K562 (cell line): Measurements from ENCODE around the gene HELZ2. TPM values are rescaled to one million over a fixed set of nuclear protein-coding genes. Genes with fewer than 3 reads are reported as not detected.

Experiments used
- ATAC-seq: fragments of 200-7000 bp; cut with Tn5 transposase; 3 replicates; pipeline ENCODE4 v1.9.1; 2020; ENCODE audit warnings: moderate library complexity
- BruUV-seq: library from RNA; stranded (reverse); fragments of 400-500 nt; replicated peaks from 2 replicates; lab custom pipeline; 2021; lab: Mats Ljungman, UMichigan
- CTCF ChIA-PET: fragments of 300-600 bp; formaldehyde crosslinking; extraction: SDS; loops from one replicate; lab custom pipeline; 2021; ENCODE audit warnings: low intra/inter-chr PET ratio; lab: Yijun Ruan, JAX
- POLR2A ChIA-PET: fragments of 300-600, 350-650 bp; sonication (Branson Sonifier 250); formaldehyde crosslinking; extraction: SDS; loops from one replicate; lab custom pipeline; 2021; ENCODE audit warnings: antibody characterized with exemption, inconsistent platforms; lab: Yijun Ruan, JAX
- DNase-seq, 4 experiments: peaks; one replicate each; pipeline versions ENCODE4 v3.0.0 to v3.0.0-alpha.2; 2011 to 2018; ENCODE audit warnings: low spot score in 3 of 4, mixed read lengths in 3 of 4; ENCODE audit errors: extremely low read depth in 1 of 4
- FAIRE-seq: peaks from 2 replicates; lab custom pipeline; 2011; peaks lifted over from hg19 to GRCh38; lab: Jason Lieb, UNC
- H2AFZ ChIP-seq: 2 replicates; pipeline ENCODE4 v1.6.0; 2011; ENCODE audit warnings: low read depth, low read length, control low read depth, inconsistent platforms
- H3K27ac ChIP-seq: fragments of 200-600 bp; 3 replicates; pipeline ENCODE4 v1.8.0; 2011; ENCODE audit warnings: low read depth, mild to moderate bottlenecking, control low read depth, inconsistent platforms, low read length, moderate library complexity, mixed read lengths; ENCODE audit errors: extremely low read depth
- H3K27me3 ChIP-seq, 2 experiments: fragments of 300-600 bp in 1 of 2; 2 replicates in 1 of 2; 3 replicates in 1 of 2; pipeline versions ENCODE4 v1.6.0 to v1.8.0; 2011; ENCODE audit warnings: inconsistent platforms in 2 of 2, low read length in 2 of 2, mild to moderate bottlenecking in 1 of 2, mixed read lengths in 1 of 2, moderate library complexity in 1 of 2; ENCODE audit not compliant: control insufficient read depth in 2 of 2, insufficient read depth in 2 of 2
- H3K36me3 ChIP-seq: fragments of 300-600 bp; 3 replicates; pipeline ENCODE4 v1.8.0; 2011; ENCODE audit warnings: mild to moderate bottlenecking, low read length, inconsistent platforms; ENCODE audit not compliant: control insufficient read depth, insufficient read depth
- H3K4me1 ChIP-seq, 2 experiments: fragments of 200-600 bp in 1 of 2; replicated peaks in 1 of 2; 2 replicates in 1 of 2; 3 replicates in 1 of 2; pipeline versions ENCODE4 v1.5.1 to v1.8.0; 2011; ENCODE audit warnings: inconsistent platforms in 2 of 2, low read length in 2 of 2, mild to moderate bottlenecking in 1 of 2, mixed read lengths in 1 of 2, moderate library complexity in 1 of 2; ENCODE audit not compliant: control insufficient read depth in 2 of 2, insufficient read depth in 2 of 2
- H3K4me2 ChIP-seq: 2 replicates; pipeline ENCODE4 v1.6.1; 2011; ENCODE audit warnings: low read length, control low read depth, inconsistent platforms, mixed read lengths; ENCODE audit not compliant: insufficient read depth
- H3K4me3 ChIP-seq: fragments of 200-600 bp; sonication (generic), shearing (Covaris generic); 2 replicates; pipeline ENCODE4 v1.5.1; 2016; ENCODE audit warnings: control low read depth, inconsistent platforms
- H3K79me2 ChIP-seq: fragments of 200-600 bp; 3 replicates; pipeline ENCODE4 v1.8.0; 2011; ENCODE audit warnings: low read length, inconsistent platforms; ENCODE audit not compliant: control insufficient read depth, insufficient read depth
- H3K9ac ChIP-seq, 2 experiments: 2 replicates each; pipeline versions ENCODE4 v1.6.0 to v1.6.1; 2011; ENCODE audit warnings: low read depth in 2 of 2, low read length in 2 of 2, control low read depth in 1 of 2, inconsistent platforms in 1 of 2, mild to moderate bottlenecking in 1 of 2, mixed read lengths in 1 of 2; ENCODE audit not compliant: insufficient read depth in 1 of 2
- H3K9me1 ChIP-seq: one replicate; pipeline ENCODE4 v1.6.0; 2011; ENCODE audit warnings: inconsistent platforms, mild to moderate bottlenecking, low read length, moderate library complexity; ENCODE audit not compliant: control insufficient read depth, insufficient read depth
- H3K9me3 ChIP-seq: replicated peaks from 2 replicates; pipeline ENCODE4 v1.5.1; 2011; ENCODE audit warnings: low read depth, low read length, inconsistent platforms; ENCODE audit not compliant: control insufficient read depth, insufficient read depth
- H4K20me1 ChIP-seq: replicated peaks from 2 replicates; pipeline ENCODE4 v1.6.1; 2011; ENCODE audit warnings: low read length, inconsistent platforms, mixed read lengths; ENCODE audit not compliant: control insufficient read depth, insufficient read depth
- BRCA1 ChIP-seq, 2 experiments: fragments of 450-650 bp in 1 of 2; sonication (generic) in 1 of 2; formaldehyde crosslinking in 1 of 2; IDR thresholded peaks; 2 replicates each; pipeline versions ENCODE4 v1.5.0 to v1.6.1; 2017 to 2020; ENCODE audit warnings: mild to moderate bottlenecking in 1 of 2, missing genetic modification reagents in 1 of 2
- HIVEP1 ChIP-seq: fragments of 250-450 bp; sonication (Bioruptor Pico); IDR thresholded peaks from 2 replicates; pipeline ENCODE4 v1.4.0; 2020; ENCODE audit warnings: mild to moderate bottlenecking
- NFYB ChIP-seq: IDR thresholded peaks from 2 replicates; pipeline ENCODE4 v1.6.1; 2011; ENCODE audit warnings: mild to moderate bottlenecking, moderate library complexity; ENCODE audit not compliant: insufficient read length; ENCODE audit errors: extremely low read depth
- SUPT5H ChIP-seq: fragments of 450-650 bp; IDR thresholded peaks from 2 replicates; pipeline ENCODE4 v1.6.1; 2016
- ZKSCAN1 ChIP-seq: fragments of 150-350 bp; IDR thresholded peaks from 2 replicates; pipeline ENCODE4 v1.6.1; 2016; ENCODE audit warnings: low read depth, low read length
- ZNF12 ChIP-seq: sonication (generic); formaldehyde crosslinking; IDR thresholded peaks from 2 replicates; pipeline ENCODE4 v1.4.0; 2020; ENCODE audit warnings: mild to moderate bottlenecking, missing genetic modification reagents
- ZNF212 ChIP-seq: fragments of 450-650 bp; formaldehyde crosslinking; IDR thresholded peaks from 2 replicates; pipeline ENCODE4 v1.4.0; 2020; ENCODE audit warnings: mild to moderate bottlenecking
- WGBS: fragments of 100-300 bp; shearing (Covaris generic); methylation state at CpG from one replicate; pipeline ENCODE4 v1.1.6; 2016; ENCODE audit warnings: low coverage, mixed read lengths; ENCODE audit not compliant: insufficient coverage; ENCODE audit errors: missing lambda C conversion rate; 5-methylcytosine and 5-hydroxymethylcytosine counted together
- in situ Hi-C: fragments of 300-500 bp; cut with MboI; formaldehyde crosslinking; loops from 4 replicates; pipeline ENCODE4 v1.15.0; 2018; ENCODE audit warnings: inconsistent platforms, mixed read lengths
- intact Hi-C: fragments of 100-400 bp; cut with micrococcal nuclease; formaldehyde crosslinking; loops from 2 replicates; pipeline ENCODE4 v1.14.2; 2022
- polyA plus RNA-seq, 8 experiments: library from polyadenylated mRNA; depleted of rRNA in 4 of 8; stranded (reverse) in 5 of 8; unstranded in 3 of 8; fragments of >200 nt; fragmentation: Nextera tagmentation in 2 of 8; fragmentation: Illumina TruSeq in 1 of 8; extraction: Ambion mirVana in 2 of 8; extraction: Trizol in 1 of 8; gene quantifications; 2 replicates each; pipeline versions ENCODE4 v1.2.1 to v1.2.3, GENCODE V29; 2011 to 2014; ENCODE audit warnings: inconsistent platforms in 1 of 8, missing spikeins in 1 of 8
- total RNA-seq, 7 experiments: library from RNA; depleted of rRNA in 6 of 7; stranded (reverse); fragments of >200 nt in 6 of 7; fragmentation: Illumina TruSeq in 2 of 7; extraction: Trizol in 2 of 7; gene quantifications; 2 replicates each; pipeline versions ENCODE4 v1.2.1 to v1.2.3, GENCODE V29; 2011 to 2021; ENCODE audit warnings: low replicate concordance in 1 of 7
- TF ChIP-seq, protein P1 (sequence below): fragments of 250-450 bp; sonication (Bioruptor Pico); IDR thresholded peaks from 2 replicates; pipeline ENCODE4 v1.4.0; 2020

HELZ2 gene
- total and polyA plus RNA-seq, 9 of the 15 experiments (the other 6 are each of a cell fraction or from before 2014, with no cell fraction given): 0.03 to 7.8 (median 2.9) TPM; not detected in 1

DNA sequence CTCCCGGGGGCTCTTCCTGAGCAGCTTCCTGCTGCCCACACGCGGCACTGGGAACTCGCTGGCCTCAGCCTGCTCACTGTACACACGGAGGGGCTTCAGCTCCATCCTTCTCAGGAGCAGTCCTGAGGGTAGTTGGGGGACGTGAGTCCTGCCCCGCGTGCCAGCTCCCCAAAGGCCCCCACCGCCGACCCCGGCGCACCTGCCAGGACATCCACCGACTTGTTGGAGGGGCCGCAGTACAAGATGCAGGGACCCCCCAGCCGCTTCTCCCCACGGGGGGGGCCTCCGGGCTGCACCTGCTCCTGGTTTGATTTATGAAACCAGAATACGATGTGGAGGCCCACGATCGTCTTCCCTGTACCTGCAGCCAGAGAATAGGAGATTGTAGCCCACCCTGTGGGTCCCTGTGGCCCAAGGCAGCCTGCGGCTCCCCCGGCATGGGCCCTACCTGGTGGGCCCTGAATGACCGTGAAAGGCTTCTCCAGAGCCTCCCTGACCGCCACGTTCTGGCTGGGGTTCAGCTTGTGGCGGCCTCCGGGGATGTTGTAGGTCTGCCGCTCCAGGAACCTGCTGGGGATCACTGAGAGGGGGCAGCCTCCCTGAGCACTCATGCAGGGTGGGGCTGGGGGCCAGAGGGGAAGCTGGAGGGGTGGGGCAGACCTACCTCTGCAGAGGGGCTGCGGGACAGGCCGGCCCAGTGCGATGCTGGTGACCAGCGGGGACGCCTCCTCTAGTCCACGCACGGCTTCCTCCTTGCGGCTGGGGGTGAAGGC, 12.2 kb downstream of the HELZ2 start:
- H3K9me1 ChIP-seq: no peaks in the 10 kb centered on the region
- no peak for DNase-seq
- ATAC-seq: no peak
- WGBS: 74% methylated on average over 23 of the region's 36 CpGs
- BruUV-seq: no TSS peak
- no peak overlapping the region for H3K27ac ChIP-seq
- in situ Hi-C loops (no loop called here), intact Hi-C loops (no loop called here)
- peaks cover 0 to 84% of the 10 kb centered on the region in 2 experiments; a peak in 2 of 5 replicates for H3K4me1 ChIP-seq
- no peak overlapping the region for H2AFZ ChIP-seq
- CTCF ChIA-PET: no interaction called here
- no peaks in the 10 kb centered on the region for H3K9me3 ChIP-seq
- no peak overlapping the region for H3K4me2 ChIP-seq
- POLR2A ChIA-PET: interaction anchor here (0.6 to 1.1 kb wide), 4 partner anchors 8 to 41 kb away, joined by 3 to 4 read pairs (median 3); no protein-coding TSS in a partner anchor
- H4K20me1 ChIP-seq: no peaks in the 10 kb centered on the region
- no peak overlapping the region for H3K4me3 ChIP-seq
- H3K36me3 ChIP-seq: no peaks in the 10 kb centered on the region
- TF ChIP-seq ZNF12 (CRISPR knock-in tag) (no peak), SUPT5H (no peak), HIVEP1 (CRISPR knock-in tag) (no peak), BRCA1 (IDR thresholded peaks at IDR 0.05) (no peak), BRCA1 (CRISPR knock-in tag; IDR thresholded peaks at IDR 0.05) (no peak), NFYB (no peak), ZNF212 (CRISPR knock-in tag) (no peak), ZKSCAN1 (no peak)
- TF ChIP-seq, protein P1, sequence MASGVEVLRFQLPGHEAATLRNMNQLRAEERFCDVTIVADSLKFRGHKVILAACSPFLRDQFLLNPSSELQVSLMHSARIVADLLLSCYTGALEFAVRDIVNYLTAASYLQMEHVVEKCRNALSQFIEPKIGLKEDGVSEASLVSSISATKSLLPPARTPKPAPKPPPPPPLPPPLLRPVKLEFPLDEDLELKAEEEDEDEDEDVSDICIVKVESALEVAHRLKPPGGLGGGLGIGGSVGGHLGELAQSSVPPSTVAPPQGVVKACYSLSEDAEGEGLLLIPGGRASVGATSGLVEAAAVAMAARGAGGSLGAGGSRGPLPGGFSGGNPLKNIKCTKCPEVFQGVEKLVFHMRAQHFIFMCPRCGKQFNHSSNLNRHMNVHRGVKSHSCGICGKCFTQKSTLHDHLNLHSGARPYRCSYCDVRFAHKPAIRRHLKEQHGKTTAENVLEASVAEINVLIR (CRISPR knock-in tag): no peak
- H3K9ac ChIP-seq: no peak overlapping the region; a peak in 1 of 4 replicates
- no peak for FAIRE-seq
- peaks cover 0 to 24% of the 10 kb centered on the region in 2 experiments; a peak in 2 of 5 replicates for H3K27me3 ChIP-seq
- no peaks in the 10 kb centered on the region for H3K79me2 ChIP-seq
